Fibroblast of villous mesenchyme (primary cell): Measurements from ENCODE around the gene ERFE. TPM values are rescaled to one million over a fixed set of nuclear protein-coding genes. Genes with fewer than 3 reads are reported as not detected.

Experiments
- DNase-seq: peaks from one replicate; pipeline ENCODE4 v3.0.0-alpha.2; 2010; ENCODE audit warnings: low read depth
- H3K4me3 ChIP-seq: 2 replicates; pipeline ENCODE4 v1.5.1; 2011; ENCODE audit warnings: low read depth, mild to moderate bottlenecking, low read length
- total RNA-seq: library from RNA; depleted of rRNA; stranded (reverse); fragments of >200 nt; gene quantifications from 2 replicates; pipeline ENCODE4 v1.2.3, GENCODE V29; 2012
- TF ChIP-seq, protein P1 (sequence below): IDR thresholded peaks from 2 replicates; pipeline ENCODE4 v1.5.1; 2012; ENCODE audit warnings: low read depth, mild to moderate bottlenecking, low read length; ENCODE audit not compliant: insufficient read depth

ERFE gene
- total RNA-seq, 1 donor: 0.86 TPM

DNA sequence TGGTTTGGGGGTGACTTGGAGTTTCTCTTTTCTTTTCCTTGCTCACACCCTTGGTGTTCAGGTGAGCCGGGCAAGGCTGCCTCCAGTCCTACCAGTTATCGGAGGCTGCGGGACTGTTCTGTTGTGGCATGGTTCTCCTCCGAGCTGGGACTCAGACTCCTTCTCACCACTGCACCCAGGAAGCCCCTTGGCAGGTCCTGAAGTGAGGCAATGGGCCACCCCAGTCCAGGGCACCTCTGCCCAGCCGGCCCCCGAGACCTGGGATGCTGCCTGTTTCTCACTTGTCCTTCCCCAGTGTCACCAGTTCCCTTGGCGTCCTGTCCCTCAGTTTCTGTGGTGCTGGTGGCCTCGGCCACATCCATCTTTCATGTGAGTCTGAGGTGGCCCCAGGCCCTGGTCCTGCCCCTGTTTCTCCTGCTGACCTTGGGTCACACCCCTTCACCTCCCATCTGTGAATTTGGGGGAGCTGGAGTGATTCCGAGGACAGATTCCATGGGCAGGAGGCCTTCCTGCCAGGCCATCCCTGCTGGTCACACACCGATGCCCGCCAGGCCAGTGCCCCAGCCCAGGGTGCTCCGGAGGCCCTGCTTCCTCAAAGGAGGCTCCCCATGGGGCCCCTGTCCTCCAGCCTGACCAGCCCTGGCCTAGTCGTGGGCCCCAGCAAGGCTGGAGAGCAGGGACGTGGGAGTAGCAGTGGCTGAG lies 26.9 kb upstream of the ERFE start:
- TF ChIP-seq, protein P1, sequence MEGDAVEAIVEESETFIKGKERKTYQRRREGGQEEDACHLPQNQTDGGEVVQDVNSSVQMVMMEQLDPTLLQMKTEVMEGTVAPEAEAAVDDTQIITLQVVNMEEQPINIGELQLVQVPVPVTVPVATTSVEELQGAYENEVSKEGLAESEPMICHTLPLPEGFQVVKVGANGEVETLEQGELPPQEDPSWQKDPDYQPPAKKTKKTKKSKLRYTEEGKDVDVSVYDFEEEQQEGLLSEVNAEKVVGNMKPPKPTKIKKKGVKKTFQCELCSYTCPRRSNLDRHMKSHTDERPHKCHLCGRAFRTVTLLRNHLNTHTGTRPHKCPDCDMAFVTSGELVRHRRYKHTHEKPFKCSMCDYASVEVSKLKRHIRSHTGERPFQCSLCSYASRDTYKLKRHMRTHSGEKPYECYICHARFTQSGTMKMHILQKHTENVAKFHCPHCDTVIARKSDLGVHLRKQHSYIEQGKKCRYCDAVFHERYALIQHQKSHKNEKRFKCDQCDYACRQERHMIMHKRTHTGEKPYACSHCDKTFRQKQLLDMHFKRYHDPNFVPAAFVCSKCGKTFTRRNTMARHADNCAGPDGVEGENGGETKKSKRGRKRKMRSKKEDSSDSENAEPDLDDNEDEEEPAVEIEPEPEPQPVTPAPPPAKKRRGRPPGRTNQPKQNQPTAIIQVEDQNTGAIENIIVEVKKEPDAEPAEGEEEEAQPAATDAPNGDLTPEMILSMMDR: no peak
- no peak for DNase-seq

DNA sequence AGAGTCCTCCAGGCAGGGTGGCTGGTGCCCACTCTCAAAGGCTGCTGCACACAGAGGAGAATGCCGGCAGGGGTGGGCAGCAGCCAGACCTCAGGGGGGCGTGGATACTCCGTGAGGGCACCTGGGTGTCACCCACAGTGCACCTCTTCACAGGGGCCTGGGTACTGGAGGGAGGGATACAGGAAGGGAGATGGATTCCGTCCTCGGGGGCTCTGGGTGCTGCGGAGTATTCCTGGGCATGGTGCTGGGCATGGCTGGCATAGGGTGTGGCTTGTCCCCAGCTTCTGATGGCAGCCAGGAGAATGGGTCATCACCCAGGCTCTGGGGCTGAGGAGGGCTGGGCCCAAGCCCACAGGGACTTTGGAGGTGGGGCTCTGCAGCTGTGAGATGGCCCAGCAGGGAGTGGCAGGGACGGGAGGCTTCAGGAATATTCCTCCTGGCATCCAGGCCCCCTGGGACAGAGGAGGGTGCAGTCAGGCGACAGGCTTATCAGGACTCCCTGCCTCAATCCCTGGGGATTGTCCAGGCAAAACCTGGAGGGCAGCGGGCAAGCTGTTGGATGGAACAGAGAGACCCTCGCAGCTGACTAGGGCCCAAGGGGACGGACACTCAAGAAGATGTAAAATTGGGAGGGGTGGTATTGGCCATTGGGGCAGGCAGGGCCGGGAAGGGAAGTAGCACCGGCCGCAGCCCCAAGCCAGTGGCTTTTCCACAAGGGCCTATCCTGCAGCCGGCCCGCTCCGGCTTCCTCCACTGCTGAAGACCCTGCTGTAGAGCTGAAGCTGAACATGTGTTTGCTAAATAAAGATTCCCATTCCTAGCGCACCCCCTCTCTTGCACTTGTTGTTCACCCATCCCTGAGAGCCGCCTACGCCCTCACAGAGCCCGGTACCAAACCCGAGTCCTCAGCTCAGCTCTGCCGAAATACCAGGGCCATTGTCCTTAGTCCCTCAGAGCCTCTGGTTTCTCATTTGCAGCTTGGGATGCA lies 26.0 kb upstream of the ERFE start:
- TF ChIP-seq, protein P1: no peak
- DNase-seq: no peak

More for the DNA sequence above, 26.9 kb upstream of the ERFE start:
- no peak overlapping the region for H3K4me3 ChIP-seq

DNA sequence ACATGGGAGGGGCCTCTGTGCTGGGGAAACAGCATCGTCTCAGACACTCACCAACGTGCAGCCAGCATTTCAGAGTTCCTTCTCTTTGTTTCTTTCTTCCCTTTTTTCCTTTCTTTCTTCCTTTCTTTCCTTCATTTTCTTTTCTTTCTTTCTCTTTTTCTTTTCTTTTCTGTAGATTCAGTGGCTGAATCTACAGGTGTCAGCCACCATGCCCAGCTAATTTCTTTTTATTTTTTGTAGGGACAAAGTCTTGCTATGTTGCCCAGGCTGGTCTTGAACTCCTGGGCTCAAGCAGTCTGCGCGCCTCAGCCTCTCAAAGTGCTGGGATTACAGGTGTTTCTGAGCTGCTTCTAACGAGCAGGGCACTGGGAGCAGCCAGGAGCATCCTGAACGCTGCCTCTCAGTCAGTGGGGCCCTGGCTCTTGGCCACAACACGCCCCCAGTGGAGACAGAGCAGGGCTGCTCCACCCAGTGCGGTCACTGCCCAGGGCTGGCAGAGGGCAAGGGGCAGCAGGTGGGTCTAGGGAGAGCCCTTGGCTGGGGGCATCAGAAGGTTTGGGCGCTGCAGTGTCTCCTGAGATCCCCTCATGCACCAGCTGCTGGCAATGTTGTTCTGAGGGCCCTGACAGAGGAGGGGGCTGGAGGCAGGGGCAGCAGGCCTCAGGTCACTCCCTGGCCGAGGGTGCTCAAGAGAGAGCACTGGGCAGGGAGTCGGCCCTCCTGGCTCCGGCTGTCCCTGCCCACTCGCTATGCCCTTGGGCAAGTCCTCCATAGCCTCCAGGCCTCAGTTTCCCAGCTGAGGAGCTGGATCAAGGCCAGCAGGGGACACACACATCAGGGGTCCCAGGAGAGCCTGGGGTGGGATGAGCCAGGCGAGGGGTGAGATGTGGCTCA lies 25.0 kb upstream of the ERFE start:
- no peak overlapping the region for H3K4me3 ChIP-seq
- TF ChIP-seq, protein P1: no peak
- DNase-seq: no peak

More for the DNA sequence above, 26.0 kb upstream of the ERFE start:
- H3K4me3 ChIP-seq: no peak overlapping the region

DNA sequence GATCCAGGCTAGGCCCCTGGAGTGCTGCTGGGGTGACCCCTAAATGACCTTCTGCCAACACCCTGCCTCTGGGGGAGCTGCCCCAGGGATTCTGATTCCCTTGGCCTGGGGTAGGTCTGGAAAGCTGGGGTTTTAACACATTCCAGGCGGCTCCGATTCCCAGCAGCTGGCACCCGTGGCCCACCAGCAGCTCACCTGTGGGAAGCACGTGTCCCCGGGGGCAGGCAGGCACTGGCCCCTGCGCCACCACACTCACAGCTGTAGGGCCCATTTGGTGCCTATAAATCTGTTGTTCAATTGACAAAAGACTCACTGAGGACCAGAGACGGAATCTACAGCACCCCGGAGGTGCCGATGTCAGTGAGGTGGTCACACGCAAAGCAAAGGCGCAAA lies 24.4 kb upstream of the ERFE start:
- no peak overlapping the region for H3K4me3 ChIP-seq
- no peak for DNase-seq
- TF ChIP-seq, protein P1: no peak

DNA sequence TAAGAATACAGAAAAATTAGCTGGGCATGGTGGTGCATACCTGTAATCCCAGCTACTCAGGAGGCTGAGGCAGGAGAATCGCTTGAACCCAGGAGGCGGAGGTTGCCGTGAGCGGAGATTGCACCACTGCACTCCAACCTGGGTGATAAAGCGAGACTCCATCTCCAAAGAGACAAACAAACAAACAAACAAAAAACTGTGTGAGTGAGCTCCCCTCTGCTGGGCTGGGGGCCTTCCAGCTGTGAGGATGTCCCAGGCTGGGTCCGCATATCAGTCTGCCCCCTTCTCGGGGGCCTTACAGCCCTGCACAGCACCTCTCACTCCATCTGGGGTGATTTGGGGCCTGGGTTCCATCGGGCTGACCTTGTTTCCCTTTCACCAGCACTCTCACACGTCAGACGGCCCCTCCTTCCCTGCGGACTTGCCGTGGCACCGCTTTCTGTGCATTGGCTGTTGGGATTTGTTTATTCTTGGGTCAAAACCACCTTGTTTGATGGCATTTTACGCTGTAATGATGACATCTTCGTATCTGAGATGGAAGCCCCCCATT lies 23.1 kb upstream of the ERFE start:
- TF ChIP-seq, protein P1: no peak
- DNase-seq: no peak
- no peak overlapping the region for H3K4me3 ChIP-seq
